Measurements from ENCODE around the gene CCN6. TPM values are rescaled to one million over a fixed set of nuclear protein-coding genes. Genes with fewer than 3 reads are reported as not detected.

Gene CCN6
- total and polyA plus RNA-seq, 12 donors = not detected

GRCh38 chr6:112029045-112029822, 24.7 kb upstream of the CCN6 start:
- Histone ChIP-seq H3K36me3 (no peaks in the 10 kb centered on the region), H3K27me3 (peaks cover 0 to 6% (median 0%) of the 10 kb centered on the region in 7 donors), H3K4me1 (peaks cover 0 to 21% (median 9%) of the 10 kb centered on the region in 9 donors), H3K27ac (peak overlapping the region in 1 of 10 donors; percentile 7), H3K9me3 (peaks cover 0 to 4% (median 0%) of the 10 kb centered on the region in 11 donors), H3K4me3 (no peak overlapping the region)
- 80 to 82% methylated on average over 15 of the region's 15 CpGs for WGBS, 2 donors
- intact Hi-C loops (cut with DNase I) = no loop called here
- peak; percentile 29 to 78 (median 66) for TF ChIP-seq CTCF (IDR thresholded peaks at IDR 0.05)
- peak; percentile 59 to 66 for DNase-seq
- peak in 3 of 8 donors; percentile 39 to 62 (median 54) for ATAC-seq

GRCh38 chr6:112030206-112030960, 23.5 kb upstream of the CCN6 start:
- Histone ChIP-seq H3K4me1 (peaks cover 0 to 27% (median 9%) of the 10 kb centered on the region in 9 donors), H3K9me3 (no peaks in the 10 kb centered on the region), H3K27me3 (peaks cover 0 to 6% (median 0%) of the 10 kb centered on the region in 7 donors), H3K27ac (peak overlapping the region in 3 of 10 donors; percentile 18 to 36 (median 22)), H3K4me3 (no peak overlapping the region), H3K36me3 (no peaks in the 10 kb centered on the region)
- ATAC-seq = peak in 1 of 8 donors; percentile 21
- 77 to 85% methylated on average over 7 of the region's 7 CpGs for WGBS, 2 donors
- no peak for TF ChIP-seq CTCF (IDR thresholded peaks at IDR 0.05)
- intact Hi-C loops (cut with DNase I) = no loop called here
- DNase-seq = no peak

- H3K27me3 ChIP-seq = peaks cover 0 to 6% (median 0%) of the 10 kb centered on the region in 7 donors
- ATAC-seq (peak in 4 of 8 donors; percentile 27 to 55 (median 43)), DNase-seq (no peak)
- no peak for TF ChIP-seq CTCF (IDR thresholded peaks at IDR 0.05)
- intact Hi-C loops (cut with DNase I) = no loop called here
- H3K4me3 ChIP-seq = no peak overlapping the region
- H3K4me1 ChIP-seq = peaks cover 0 to 27% (median 11%) of the 10 kb centered on the region in 9 donors
- 50 to 54% methylated on average over 3 of the region's 3 CpGs for WGBS, 2 donors
- H3K27ac ChIP-seq = peak overlapping the region in 3 of 10 donors; percentile 18 to 36 (median 22)
- no peaks in the 10 kb centered on the region for H3K36me3 ChIP-seq
- H3K9me3 ChIP-seq = no peaks in the 10 kb centered on the region
These were observed 22.8 kb upstream of the CCN6 start for GRCh38 chr6:112030961-112031660.

- H3K27ac ChIP-seq = no peak overlapping the region
- DNase-seq (no peak), ATAC-seq (no peak)
- H3K36me3 ChIP-seq = no peaks in the 10 kb centered on the region
- peaks cover 0 to 27% (median 11%) of the 10 kb centered on the region in 9 donors for H3K4me1 ChIP-seq
- TF ChIP-seq CTCF (IDR thresholded peaks at IDR 0.05) = no peak
- H3K27me3 ChIP-seq = peaks cover 0 to 6% (median 0%) of the 10 kb centered on the region in 7 donors
- intact Hi-C loops (cut with DNase I) = no loop called here
- no peak overlapping the region for H3K4me3 ChIP-seq
- H3K9me3 ChIP-seq = no peaks in the 10 kb centered on the region
- 73 to 85% methylated on average over 6 of the region's 6 CpGs for WGBS, 2 donors
These were observed 21.9 kb upstream of the CCN6 start for GRCh38 chr6:112031960-112032359.

Measured in heart right ventricle (tissue), 16 donors.